SHP77 treated with DMSO at 0.1 percent for 48 hours (cell line): Measurements from ENCODE around the gene KCNJ10.

Experiments
- DNase-seq: peaks from one replicate; lab custom pipeline; 2025; lab: John Stamatoyannopoulos, UW

KCNJ10 gene

GRCh38 chr1:159964144-159964543, 105.8 kb downstream of the KCNJ10 start:
- no peak for DNase-seq

- no peak for DNase-seq
These were observed 107.8 kb downstream of the KCNJ10 start for GRCh38 chr1:159962176-159962575.

DNA sequence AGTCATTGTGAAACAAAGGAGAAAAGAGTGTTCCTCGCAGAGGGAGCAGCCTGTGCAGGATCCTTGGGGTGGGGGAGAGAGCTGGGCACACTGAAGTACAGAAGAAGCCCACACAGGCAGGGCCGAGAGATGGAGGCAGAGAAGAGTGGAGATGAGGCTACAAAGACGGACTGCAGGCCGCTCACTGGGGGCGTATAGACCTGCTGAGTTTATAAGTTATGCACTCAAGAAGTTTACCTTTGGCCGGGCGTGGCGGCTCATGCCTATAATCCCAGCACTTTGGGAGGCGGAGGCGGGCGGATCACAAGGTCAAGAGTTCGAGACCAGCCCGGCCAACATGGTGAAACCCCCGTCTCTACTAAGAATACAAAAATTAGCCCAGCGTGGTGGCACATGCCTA, 108.3 kb downstream of the KCNJ10 start:
- no peak for DNase-seq

DNA sequence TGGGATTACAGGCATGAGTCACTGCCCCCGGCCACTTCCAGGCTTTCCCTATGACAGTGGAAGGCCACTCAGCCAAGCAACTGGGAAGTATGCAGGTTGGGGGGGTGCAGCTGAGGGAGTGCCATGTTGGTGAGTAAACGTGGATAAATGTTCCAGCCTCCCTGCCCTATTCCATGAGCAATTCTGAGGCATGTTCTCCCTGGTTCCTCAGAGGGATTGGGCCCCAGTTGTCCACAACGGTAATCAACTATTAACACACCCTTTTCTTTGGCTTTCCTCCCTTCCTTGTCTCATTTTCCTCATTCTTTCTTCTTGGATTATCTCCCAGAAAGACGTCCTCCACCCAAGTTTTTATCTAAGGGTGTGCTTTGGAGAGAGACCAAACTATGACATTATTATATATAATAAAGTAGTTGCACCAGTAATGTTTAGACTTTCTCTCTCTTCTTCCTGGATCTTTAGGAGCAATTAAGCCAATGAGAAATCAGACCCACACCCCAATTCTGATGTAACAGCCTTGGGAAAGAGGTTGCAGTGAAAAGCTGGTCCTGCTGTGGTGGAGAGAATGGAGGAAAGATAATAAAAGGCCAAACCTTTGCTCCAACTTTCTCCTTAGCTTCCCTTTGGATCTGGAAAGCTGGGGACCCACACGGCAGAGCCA, 109.1 kb downstream of the KCNJ10 start:
- no peak for DNase-seq

- no peak for DNase-seq
These were observed 110.5 kb downstream of the KCNJ10 start for GRCh38 chr1:159959451-159959850.

DNA sequence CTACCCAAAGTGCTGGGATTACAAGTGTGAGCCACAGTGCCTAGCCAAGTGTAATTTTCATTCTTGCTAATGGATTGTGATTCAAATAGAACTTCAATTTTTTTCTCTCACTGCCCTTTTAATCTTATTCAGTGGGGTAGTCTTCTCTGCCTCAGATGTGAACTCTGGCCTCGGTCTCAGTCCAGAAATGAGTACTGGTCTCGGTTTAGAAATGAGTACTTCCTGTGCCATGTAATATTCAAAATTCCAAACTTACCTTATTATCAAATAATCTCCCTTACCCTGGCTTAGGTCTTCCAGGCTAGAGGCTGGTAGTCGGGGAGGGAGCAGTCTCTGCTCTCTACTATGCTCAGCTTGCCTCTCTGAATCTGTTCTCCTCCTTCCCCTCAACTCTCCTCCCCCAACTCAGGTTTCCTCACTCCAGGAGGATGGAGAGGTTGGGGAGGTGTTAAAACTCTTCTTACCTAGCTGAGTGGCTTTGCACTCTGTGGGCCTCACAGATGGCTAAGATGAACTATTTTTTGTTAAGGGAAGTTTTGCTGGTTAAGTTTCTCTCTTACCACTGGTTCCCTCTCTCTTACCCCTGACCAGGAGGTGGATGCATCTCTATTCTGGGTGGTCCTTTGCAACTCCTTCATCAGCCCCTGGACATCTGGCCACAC, 111.1 kb downstream of the KCNJ10 start:
- DNase-seq = no peak

- no peak for DNase-seq
These were observed 112.1 kb downstream of the KCNJ10 start for GRCh38 chr1:159957824-159958268.

GRCh38 chr1:159955456-159955855, 114.5 kb downstream of the KCNJ10 start:
- DNase-seq = no peak

GRCh38 chr1:159953536-159954515, 116.1 kb downstream of the KCNJ10 start, which contains the start of gene SLAMF9:
Gene SLAMF9, minus strand, starts transcription at chr1:159954237. Its CDS starts 100 bp downstream, at chr1:159954137.
- no peak for DNase-seq

DNA sequence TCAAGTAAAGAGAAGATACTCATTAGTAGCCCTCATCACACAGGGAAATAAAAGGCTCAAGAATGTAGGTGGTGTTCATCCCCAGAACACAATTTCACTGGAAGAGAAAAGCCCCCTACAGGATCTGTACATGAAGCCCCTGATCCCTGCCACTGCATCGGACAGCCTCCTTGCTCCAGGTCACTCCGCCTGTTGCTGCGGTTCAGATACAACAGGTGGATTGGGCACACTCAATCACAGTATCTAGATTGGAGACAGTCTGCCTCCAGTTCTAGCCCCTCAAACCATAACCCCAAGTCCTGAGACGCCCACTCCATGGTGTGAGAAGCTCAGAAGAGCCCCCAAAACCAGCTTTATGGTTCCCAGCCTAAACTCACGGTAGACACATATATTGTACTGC, 117.0 kb downstream of the KCNJ10 start:
- DNase-seq = no peak

GRCh38 chr1:159951551-159951950, 118.4 kb downstream of the KCNJ10 start:
- no peak for DNase-seq

DNA sequence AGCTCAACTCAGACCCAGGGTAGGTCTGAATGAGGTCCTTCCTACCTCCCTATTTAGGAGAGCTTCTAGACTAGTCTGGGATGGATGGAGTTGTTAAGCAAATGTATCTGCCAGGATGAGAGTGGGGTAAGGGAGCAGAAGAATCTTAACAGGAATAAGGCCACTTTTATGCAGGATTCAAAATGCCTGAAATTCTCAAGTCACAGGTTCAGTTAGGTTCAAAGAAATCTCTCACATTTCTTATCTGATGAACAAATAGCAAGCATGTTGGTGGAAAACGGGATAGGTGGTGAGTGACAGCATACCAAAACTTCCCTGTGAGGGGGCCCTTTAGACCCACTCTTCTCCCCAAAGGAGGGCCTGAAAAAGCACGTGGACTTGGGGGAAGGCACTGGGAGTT, 118.9 kb downstream of the KCNJ10 start:
- DNase-seq = no peak

- DNase-seq = no peak
These were observed 120.0 kb downstream of the KCNJ10 start for GRCh38 chr1:159949981-159950381.

- DNase-seq = no peak
These were observed 120.8 kb downstream of the KCNJ10 start for GRCh38 chr1:159949123-159949522.
